ENCODE results near the gene RAP1GAP.

RAP1GAP gene

DNA sequence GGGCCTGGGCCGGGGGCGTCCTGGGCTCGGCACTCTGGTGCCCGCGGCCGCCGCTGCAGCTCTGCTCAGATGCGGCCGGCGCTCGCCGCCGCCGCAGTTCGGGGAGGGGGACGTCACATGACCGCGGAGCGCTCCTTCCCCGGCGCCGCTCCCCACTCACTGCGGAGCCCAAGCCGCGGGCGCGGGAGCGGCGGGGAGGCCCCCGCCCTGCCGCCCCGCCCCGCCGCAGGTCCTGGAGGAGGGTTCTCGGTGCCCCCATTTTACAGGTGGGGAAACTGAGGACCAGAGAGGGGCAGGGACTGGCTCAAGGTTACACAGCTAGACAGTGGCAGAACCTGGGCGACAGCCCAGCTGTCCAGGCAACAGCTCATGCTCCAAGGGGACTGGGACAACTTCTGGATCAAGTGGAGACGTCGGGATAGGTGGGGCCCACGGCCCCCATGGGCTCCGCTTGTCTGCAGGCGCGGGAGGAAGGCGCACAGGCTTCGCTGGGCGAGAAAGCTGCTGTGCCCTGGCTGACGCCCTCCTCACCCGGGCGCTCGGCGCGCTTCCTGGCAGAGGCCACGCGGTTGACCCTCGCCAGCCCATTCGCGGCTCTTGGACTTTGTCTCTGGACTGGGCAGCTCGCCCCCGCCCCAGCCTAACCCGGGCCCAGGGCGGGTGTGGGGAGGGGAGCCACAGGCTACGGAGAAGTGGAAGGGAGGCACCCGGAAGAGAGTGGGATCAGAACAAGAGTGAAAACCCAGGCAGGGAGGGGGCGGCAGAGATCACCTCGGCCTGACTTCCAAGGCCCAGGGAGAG, at the start of gene RAP1GAP:
RAP1GAP (minus strand) TSS at position 100 of the 801 bp plus-strand sequence. CDS start 49,325 bp downstream, outside the sequence.
- no peak for DNase-seq (ENCODE audit: low read depth in 2 of 2, low spot score in 1 of 2)

DNA sequence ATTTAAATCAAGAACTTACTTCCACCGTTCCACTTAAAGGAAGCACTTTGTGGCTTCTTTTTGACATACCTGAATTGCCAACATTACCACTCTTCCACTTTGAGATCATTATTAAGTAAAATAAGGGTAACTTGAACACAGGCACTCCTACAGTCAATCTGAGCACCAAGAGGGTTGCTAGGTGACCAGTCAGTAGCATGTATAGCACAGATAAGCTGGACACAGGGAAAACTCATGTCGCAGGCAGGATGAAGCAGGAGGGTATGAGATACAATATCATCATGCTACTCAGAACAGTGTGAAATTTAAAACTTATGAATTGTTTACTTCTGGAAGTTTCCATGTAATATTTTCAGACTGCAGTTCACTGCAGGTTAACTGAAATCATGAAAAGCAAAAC, 47.0 kb upstream of the RAP1GAP start:
- no peak for DNase-seq (ENCODE audit: low read depth in 2 of 2, low spot score in 1 of 2)

DNA sequence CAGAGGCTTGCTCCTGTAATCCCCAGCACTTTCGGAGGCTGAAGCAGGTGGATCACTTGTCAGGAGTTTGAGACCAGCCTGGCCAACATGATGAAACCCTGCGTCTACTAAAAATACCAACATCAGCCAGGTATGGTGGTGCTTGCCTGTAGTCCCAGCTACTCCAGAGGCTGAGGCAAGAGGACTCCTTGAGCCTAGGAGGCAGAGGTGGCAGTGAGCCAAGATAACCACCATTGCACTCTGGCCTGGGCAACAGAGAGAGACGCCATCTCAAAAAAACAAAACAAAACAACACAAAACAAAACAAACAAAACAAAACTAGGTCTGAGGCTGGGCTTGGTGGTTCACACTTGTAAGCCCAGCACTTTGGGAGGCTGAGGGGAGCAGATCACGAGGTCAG, 38.7 kb upstream of the RAP1GAP start:
- DNase-seq (ENCODE audit: low read depth in 2 of 2, low spot score in 1 of 2) = no peak

DNA sequence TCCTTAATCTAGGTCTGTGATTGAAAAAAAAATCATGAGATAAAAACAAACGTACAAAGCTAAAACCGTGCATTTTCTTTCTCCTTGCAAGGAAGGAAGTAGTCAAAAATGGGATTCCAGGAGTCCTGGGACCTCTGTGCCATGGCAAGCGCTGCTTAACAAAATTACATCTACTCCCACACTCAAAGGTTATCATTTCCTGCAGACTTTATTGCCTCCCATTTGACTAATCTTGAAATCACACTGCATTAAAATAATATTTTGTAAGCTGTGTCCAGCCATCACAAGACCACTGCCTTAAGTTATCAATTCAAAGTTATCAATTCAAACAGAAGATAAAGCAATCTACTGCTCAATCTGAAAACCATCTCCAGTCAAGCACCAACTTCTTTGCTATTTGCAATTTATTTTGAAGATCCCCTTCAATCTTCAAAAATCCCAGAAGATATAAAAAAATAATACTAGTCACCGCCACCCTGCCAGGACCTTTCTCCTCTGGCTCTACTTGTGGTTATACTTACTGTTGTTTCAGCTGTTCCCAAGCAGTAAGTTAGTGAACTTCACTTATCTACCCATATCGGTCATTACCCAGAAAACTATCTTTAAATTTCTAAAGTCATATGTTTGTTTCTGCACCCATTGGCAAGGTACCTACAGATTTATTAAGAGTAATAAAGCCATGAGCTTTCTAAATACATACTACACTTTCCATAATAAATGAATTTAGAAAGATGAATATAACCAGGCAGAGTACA, 38.1 kb upstream of the RAP1GAP start:
- no peak for DNase-seq (ENCODE audit: low read depth in 2 of 2, low spot score in 1 of 2)

DNA sequence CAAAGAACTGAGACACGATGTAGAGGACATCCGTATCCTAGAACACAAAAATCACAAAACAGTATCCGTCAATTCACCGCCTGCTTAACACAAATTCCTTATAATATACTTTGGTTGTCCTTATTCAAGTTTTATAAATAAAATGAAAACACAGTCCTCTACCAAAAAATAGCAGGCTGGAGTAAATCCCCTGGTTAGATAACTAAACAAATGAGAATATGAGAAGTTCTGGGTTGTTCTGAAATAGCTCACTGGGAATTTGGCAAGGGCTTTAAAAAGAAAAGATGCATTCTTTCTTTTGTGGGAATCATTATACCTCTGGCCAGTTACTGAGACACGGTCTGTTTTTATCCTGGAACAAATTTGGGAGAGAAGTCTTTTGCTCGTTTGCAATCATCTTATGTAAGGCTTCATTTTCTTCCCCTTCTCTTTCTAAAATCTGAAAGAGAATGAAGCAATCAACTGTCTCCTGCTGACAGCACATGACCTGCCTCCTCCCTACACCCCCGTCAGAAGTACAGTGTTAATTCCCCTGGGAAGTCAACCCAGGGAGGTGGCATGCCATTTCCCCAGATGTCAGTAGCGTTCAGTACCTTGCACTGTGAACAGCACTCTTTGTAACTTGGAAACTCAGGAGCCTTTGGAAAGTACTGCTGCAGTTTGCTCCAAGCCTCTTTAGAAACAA, 37.1 kb upstream of the RAP1GAP start:
- no peak for DNase-seq (ENCODE audit: low read depth in 2 of 2, low spot score in 1 of 2)

DNA sequence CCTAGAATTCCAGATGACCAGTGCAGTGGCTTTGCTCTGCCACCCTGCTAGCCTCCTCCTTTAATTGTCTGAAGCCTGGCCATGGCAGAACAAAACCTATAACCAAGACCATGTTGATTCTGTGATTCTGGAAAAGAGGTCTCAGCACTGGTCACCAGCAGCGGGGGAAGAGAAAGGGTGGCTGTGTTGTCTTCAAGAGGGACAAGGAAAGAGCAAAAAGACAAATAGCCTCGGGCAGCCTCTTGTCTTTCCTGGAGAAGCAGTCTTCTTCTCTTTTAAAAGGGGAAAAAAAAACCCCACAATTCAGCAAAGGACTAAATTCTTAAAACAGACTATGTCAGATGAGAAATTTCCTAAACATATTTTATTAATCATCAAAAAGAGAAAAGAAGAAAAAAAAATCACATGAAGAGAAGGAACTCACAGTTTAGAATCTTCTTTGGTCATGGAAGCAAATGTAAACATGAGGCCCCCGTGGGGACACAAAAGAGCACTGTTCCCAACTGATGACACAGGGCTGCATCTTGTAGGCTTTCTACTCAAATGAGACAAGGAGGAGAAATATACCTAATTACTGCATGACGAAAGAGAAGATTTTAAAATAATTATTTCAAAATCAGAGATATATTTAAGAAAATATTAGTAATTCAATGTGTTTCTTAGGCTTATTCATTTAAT, 36.3 kb upstream of the RAP1GAP start:
- DNase-seq (ENCODE audit: low read depth in 2 of 2, low spot score in 1 of 2) = no peak

DNA sequence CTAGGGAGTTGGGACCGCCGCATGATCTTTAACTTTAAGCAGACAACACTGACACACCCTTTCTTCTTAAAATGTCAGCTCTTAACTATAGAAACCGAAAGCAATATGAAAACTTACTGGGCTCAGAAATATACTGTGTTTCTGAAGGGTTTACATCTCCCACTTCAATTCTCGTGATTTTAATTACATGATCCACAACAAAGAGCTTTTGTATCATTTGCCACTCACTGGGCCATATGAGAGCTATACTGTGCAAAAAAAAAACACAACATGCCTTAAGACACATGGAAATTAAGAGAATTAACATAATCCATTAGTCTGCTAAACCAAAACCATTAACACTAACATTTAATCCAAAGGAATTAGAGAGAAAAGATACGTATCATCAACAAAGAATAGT, 35.0 kb upstream of the RAP1GAP start:
- DNase-seq (ENCODE audit: low read depth in 2 of 2, low spot score in 1 of 2) = no peak

DNA sequence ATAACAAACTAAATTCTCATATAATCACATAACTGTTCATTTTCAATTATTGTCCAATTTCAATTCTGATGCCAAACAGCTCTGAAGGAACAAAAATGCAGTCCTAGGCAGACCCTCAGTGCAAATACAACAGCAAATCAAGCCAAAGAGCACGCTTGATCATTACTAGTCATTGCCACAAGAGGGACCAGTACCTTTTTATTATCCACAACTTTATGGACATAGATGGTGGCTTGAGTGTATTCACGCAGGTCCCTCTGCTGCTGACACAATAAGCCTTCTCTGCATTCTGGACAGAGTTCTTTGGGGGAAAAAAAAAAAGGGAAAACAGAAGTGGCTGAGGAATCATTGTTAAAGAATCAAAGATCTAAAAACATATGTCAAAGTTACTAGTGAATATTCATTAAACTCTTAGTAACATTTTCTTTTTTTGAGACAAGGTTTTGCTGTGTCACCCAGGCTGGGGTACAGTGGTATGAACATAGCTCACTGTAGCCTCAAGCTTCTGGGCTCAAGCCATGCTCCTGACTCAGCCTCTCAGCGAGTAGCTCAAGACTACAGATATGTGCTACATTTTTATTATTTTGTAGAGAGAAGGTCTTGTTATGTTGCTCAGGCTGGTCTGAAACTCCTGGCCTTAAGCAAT, 34.3 kb upstream of the RAP1GAP start:
- DNase-seq (ENCODE audit: low read depth in 2 of 2, low spot score in 1 of 2) = no peak

DNA sequence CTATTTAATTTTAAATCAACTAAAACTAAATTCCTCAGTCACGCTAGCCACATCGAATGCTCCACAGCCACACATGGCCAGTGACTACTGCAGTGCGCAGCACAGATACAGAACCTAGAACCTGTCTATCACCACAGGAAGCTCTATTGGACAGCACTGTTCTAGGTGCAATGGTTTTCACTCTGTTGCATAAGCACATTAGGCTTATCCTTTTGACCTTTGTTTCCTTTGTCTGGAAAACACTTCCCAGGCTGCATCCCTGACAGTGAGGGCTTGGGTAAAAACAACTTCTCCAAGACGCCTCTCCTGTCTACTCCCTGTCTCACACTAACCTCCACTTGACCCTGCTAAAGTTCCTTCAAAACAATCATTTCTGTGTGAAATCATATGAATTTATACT, 33.6 kb upstream of the RAP1GAP start:
- no peak for DNase-seq (ENCODE audit: low read depth in 2 of 2, low spot score in 1 of 2)

DNA sequence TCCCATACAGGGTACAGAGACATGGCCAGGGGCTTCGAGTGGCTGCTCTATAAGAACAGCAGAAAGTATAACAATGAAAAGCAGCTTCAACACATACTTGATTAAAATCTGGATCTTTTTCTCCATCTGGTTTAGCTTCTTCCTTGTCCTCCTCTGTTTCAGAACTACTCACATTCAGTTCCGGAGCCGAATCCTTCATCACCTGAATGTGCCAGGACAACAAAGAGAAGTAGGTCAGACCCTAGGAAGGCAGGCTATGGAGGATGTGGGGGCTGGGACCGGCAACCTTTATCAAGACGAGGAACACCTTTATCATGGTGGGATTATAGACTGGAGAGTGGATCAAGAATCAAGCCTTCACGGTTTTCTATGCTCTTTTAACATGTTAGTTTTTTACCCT, 32.2 kb upstream of the RAP1GAP start:
- DNase-seq (ENCODE audit: low read depth in 2 of 2, low spot score in 1 of 2) = no peak

DNA sequence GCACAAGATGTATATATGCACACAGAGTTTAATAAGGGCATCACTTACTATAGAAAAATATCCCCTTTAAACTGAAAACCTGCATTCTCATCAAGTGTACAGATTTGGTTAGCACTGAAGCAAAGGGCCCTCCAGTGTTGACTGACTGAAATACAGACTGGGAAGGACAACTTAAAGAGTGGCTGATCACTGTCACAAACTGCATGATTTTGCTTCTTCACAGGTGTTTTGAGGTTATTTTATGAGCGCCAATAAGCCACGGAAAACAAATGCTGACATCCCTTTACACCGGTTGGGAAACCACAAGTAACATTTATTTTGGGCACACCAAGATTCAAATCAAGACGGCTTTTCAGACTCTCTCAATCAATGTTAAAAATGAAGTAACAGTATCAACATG, 30.9 kb upstream of the RAP1GAP start:
- DNase-seq (ENCODE audit: low read depth in 2 of 2, low spot score in 1 of 2) = no peak

DNA sequence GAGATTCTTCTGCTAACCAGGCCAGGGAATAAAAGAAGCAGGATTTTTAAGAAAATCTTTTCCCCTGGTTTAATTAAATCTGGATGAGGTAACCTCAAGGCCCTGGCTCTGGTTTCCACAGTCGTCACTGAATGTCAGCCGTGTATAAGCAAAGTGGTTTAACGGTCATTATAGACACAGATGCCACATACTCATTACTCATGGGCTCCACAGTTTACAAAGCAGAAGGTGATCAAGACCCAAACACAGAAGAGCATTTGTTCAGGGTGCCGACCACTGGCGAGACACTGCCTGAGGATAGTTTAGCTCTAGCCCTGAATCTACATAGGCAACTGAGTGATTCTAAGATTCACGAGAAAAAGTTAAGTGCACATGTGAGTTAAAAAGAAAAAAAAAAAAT, 27.8 kb upstream of the RAP1GAP start:
- DNase-seq (ENCODE audit: low read depth in 2 of 2, low spot score in 1 of 2) = no peak

DNA sequence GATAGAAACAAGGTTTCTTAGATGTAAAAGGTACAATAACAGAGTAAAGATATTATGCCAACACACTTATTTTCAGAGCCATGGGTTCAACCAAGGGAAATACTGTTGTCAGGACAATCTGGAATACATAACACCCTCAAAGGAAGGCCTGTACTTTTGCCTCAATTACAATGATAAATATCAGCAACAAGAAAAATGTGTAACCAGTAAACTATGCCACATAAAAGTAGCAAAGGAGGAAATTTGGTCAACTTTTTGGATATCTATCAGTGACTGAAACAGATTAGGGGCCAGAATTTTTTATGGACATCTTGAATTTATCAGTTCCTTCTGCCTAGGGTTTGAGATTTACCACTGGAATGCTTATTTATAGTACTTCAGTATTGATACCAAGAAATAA, 24.6 kb upstream of the RAP1GAP start:
- no peak for DNase-seq (ENCODE audit: low read depth in 2 of 2, low spot score in 1 of 2)

DNA sequence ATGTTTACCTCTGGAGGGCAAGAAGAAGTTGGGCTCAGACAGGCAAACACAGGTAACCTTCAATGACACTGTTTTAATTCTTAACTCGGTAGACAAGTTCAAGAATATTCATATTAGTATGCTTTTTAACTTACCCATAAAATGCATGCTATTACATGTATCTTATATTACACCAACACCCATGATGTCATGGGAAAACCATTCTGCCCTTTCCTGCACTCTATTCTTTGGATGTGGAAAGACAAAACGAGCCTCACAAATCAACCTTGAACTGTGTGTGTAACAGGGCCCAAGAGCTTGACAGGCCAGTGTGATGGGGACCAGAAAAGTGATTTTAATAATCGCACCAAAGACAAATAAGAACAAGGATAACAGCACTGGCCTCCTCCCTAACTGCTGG, 22.6 kb upstream of the RAP1GAP start:
- DNase-seq (ENCODE audit: low read depth in 2 of 2, low spot score in 1 of 2) = no peak

DNA sequence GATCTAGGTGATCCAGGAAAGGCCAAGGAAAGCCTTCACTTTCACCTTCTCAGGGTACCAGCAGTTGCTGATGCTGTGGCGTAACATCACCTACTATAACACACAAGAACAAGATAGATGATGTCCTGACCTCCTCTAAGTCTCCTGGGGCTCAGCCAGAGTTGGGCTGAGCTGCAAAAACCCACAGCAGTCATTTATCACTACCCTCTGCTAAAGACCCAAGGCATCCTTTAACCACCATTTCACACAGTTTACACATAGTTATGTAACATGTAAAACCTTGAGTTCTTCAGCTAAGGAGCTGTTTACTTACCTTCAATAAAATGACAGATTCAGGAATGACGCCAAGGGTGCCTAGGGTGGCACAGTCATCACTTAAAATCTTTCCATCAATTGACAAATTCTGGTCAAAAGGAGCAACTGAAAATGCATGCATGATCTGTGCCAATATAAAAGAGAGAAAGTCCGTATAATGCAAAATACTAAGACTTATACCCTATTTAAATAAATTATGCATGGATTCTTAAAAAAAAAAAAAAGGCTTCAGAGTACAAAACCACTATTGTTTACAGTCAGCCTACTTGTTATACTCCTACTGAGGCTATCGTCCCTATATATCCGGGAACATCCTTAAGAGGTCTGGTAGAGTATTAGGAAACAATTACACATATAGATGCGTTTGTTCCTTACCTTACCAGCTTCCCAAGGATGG, 20.7 kb upstream of the RAP1GAP start:
- no peak for DNase-seq (ENCODE audit: low read depth in 2 of 2, low spot score in 1 of 2)

DNA sequence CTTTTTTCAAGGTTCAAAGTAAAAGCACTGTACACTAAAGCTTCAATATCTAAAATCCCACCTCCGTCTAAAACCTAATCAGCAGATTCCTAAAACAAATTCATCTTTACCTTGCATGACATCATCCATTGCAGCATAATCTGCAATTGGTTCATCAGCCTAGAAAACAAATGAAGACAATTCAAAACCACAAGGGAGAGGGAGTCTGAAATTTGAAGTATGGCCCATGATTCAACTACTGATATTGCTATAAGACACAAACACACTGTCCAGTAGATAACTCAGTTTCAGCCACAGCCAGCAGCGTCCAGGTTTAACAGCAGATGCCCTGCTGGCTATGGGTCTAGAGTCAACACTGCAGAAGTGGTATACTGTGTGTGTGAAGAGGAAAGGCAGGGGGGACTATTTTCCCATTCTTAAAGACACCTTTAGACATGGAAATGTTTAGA, 17.9 kb upstream of the RAP1GAP start:
- DNase-seq (ENCODE audit: low read depth in 2 of 2, low spot score in 1 of 2) = no peak

DNA sequence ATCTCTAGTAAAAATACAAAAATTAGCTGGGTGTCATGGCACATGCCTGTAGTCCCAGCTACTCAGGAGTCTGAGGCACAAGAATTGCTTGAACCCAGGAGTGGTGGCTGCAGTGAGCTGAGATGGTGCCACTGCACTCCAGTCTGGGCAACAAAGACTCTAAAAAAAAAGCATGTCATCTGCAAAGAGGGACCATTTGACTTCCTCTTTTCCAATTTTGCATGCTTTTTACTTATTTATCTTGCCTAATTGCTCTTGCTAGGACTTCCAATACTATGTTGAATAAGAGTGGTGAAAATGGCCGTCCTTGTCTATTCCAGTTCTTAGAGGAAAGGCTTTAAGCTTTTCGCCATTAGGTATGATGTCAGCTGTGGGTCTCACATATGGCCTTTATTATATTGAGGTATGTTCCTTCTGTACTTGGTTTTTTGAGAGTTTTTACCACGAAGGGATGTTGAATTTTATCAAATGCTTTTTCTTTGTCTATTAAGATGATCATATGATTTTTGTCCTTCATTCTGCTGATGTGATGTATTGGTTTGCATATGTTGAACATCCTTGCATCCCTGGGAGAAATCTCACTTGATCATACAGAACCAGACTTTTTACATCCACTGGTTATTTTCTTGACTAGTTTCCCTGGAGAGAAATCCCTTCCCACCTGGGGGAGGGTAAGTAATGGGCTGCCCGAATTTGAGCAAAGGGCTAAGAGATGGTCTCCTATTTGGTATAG, 17.0 kb upstream of the RAP1GAP start:
- no peak for DNase-seq (ENCODE audit: low read depth in 2 of 2, low spot score in 1 of 2)

DNA sequence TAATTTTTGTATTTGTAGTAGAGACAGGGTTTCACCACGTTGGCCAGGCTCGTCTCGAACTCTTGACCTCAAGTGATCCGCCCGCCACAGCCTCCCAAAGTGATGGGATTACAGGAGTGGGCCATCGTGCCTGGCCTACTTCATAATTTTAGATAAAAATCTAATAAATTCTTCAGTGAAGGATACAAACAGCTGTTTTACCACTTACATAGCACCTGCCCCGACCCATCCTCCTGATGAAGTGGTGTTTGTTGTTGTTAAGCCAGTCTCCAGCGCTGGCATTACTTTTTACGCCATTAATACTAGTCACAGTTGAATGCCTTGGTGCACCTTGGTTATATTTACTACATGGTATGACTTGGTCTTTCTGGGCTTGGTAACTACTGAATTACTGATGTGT, 12.3 kb upstream of the RAP1GAP start:
- DNase-seq (ENCODE audit: low read depth in 2 of 2, low spot score in 1 of 2) = no peak

DNA sequence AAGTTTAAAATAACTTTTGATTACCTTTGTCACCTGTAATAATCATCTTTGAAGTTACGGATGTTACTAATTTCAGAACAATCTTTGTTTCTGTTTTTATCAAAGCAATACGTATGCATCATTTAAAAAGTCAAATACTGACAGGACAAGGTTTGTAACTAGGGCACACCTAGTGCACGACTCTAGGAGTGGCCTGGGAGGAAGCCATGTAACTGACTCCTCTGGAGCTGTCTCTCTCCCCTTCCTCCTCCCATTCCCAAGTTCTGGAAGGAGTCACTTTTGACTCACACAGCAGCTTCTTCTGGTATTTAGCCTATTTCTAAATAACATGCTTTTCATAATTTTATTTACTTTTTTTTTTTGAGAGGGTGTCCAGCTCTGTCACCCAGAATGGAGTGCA, 11.8 kb upstream of the RAP1GAP start:
- no peak for DNase-seq (ENCODE audit: low read depth in 2 of 2, low spot score in 1 of 2)

DNA sequence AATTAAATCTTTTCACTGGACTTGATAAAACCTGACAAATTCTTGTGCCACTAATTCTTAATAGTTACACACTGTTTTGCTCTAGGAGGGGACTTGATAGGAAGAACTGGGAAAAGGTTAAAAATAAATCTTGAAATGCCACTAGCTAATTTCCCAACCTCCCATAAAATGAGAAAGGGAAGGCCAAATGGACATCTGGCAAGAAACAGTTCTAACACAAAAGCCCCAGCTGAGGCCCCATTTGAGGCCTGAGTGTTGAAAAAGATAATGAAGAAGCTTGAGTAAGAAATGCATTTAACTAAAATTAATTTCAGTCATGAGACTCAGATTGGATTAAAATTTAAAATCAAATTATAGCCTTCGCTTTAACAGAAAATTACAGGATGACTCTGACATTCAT, 11.2 kb upstream of the RAP1GAP start:
- DNase-seq (ENCODE audit: low read depth in 2 of 2, low spot score in 1 of 2) = no peak
